Glutamatergic neuron (in vitro differentiated cells): ENCODE data around the gene HOMER2. TPM values are rescaled to one million over a fixed set of nuclear protein-coding genes. Genes with fewer than 3 reads are reported as not detected.

Experiments used
- DNase-seq: peaks from one replicate; pipeline ENCODE4 v3.0.0; 2022
- H3K27ac Mint-ChIP-seq: one replicate; pipeline ENCODE4 v1.8.0; 2020; ENCODE audit warnings: mild to moderate bottlenecking, mixed read lengths, inconsistent platforms; ENCODE audit not compliant: unreplicated experiment
- H3K27me3 Mint-ChIP-seq: one replicate; pipeline ENCODE4 v1.8.0; 2020; ENCODE audit warnings: mild to moderate bottlenecking, moderate library complexity, mixed read lengths, inconsistent platforms; ENCODE audit not compliant: unreplicated experiment
- H3K36me3 Mint-ChIP-seq: one replicate; pipeline ENCODE4 v1.8.0; 2020; ENCODE audit warnings: mild to moderate bottlenecking, mixed read lengths, inconsistent platforms; ENCODE audit not compliant: unreplicated experiment
- H3K4me1 Mint-ChIP-seq: one replicate; pipeline ENCODE4 v1.8.0; 2020; ENCODE audit warnings: mild to moderate bottlenecking, low read depth, mixed read lengths, inconsistent platforms; ENCODE audit not compliant: unreplicated experiment
- H3K4me3 Mint-ChIP-seq: one replicate; pipeline ENCODE4 v1.8.0; 2020; ENCODE audit warnings: mild to moderate bottlenecking, mixed read lengths, inconsistent platforms; ENCODE audit not compliant: unreplicated experiment
- H3K9me3 Mint-ChIP-seq: one replicate; pipeline ENCODE4 v1.8.0; 2020; ENCODE audit warnings: mild to moderate bottlenecking, moderate library complexity, mixed read lengths, inconsistent platforms; ENCODE audit not compliant: unreplicated experiment
- total RNA-seq: library from RNA; stranded (reverse); fragmentation: NEBNext Ultra II Directional; extraction: Animal tissue kit (Norgen Biotek cat#: 25700); gene quantifications from one replicate; pipeline ENCODE4 v1.2.1, GENCODE V29; 2021; ENCODE audit not compliant: unreplicated experiment
- TF ChIP-seq, protein P1 (sequence below): fragments of 200-600 bp; sonication (generic); IDR thresholded peaks from one replicate; pipeline ENCODE4 v1.5.0; 2021; ENCODE audit not compliant: partially characterized antibody, unreplicated experiment

HOMER2 gene
- total RNA-seq, 1 donor from 2014 or later, result 32.6 TPM

- no peak for DNase-seq
- H3K9me3 Mint-ChIP-seq, result no peaks in the 10 kb centered on the region
- H3K4me1 Mint-ChIP-seq, result no peaks in the 10 kb centered on the region
- H3K27ac Mint-ChIP-seq, result no peak overlapping the region
- H3K27me3 Mint-ChIP-seq, result no peaks in the 10 kb centered on the region
- peaks cover 9% of the 10 kb centered on the region for H3K36me3 Mint-ChIP-seq
- no peak overlapping the region for H3K4me3 Mint-ChIP-seq
- TF ChIP-seq, protein P1, sequence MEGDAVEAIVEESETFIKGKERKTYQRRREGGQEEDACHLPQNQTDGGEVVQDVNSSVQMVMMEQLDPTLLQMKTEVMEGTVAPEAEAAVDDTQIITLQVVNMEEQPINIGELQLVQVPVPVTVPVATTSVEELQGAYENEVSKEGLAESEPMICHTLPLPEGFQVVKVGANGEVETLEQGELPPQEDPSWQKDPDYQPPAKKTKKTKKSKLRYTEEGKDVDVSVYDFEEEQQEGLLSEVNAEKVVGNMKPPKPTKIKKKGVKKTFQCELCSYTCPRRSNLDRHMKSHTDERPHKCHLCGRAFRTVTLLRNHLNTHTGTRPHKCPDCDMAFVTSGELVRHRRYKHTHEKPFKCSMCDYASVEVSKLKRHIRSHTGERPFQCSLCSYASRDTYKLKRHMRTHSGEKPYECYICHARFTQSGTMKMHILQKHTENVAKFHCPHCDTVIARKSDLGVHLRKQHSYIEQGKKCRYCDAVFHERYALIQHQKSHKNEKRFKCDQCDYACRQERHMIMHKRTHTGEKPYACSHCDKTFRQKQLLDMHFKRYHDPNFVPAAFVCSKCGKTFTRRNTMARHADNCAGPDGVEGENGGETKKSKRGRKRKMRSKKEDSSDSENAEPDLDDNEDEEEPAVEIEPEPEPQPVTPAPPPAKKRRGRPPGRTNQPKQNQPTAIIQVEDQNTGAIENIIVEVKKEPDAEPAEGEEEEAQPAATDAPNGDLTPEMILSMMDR, result no peak
These were observed 87.6 kb downstream of the HOMER2 start for GRCh38 chr15:82864967-82865366.

- H3K4me3 Mint-ChIP-seq, result no peak overlapping the region
- no peak overlapping the region for H3K27ac Mint-ChIP-seq
- TF ChIP-seq, protein P1, result no peak
- H3K27me3 Mint-ChIP-seq, result no peaks in the 10 kb centered on the region
- H3K4me1 Mint-ChIP-seq, result no peaks in the 10 kb centered on the region
- no peak for DNase-seq
- H3K9me3 Mint-ChIP-seq, result no peaks in the 10 kb centered on the region
- peaks cover 9% of the 10 kb centered on the region for H3K36me3 Mint-ChIP-seq
These were observed 89.6 kb downstream of the HOMER2 start for GRCh38 chr15:82862886-82863285.

DNA sequence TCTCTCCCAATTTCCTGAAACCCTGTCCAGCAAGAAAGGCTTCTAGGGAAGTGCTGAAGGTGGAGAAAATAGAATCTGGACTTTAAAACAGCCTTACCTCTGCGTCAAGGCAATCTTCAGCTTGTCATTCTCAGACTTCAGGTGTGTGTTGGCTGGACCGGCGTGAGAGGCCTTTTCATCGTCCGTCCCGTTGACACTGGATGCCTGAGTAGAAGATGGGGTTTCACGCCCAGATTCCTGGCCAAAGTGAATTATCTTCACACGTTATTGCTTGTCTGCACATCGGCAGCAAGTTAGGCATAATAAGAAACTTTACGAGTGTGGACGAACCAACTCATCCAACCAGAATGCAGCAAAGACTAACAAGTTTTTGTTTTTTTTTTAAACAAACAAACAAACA lies 93.6 kb downstream of the HOMER2 start:
- Mint-ChIP-seq H3K4me3 (no peak overlapping the region), H3K27ac (no peak overlapping the region), H3K27me3 (peaks cover 2% of the 10 kb centered on the region), H3K36me3 (no peaks in the 10 kb centered on the region), H3K4me1 (no peaks in the 10 kb centered on the region), H3K9me3 (peaks cover 2% of the 10 kb centered on the region)
- DNase-seq, result no peak
- TF ChIP-seq, protein P1, result no peak

- no peak for DNase-seq
- H3K36me3 Mint-ChIP-seq, result no peaks in the 10 kb centered on the region
- no peak overlapping the region for H3K4me3 Mint-ChIP-seq
- H3K27ac Mint-ChIP-seq, result no peak overlapping the region
- H3K4me1 Mint-ChIP-seq, result no peaks in the 10 kb centered on the region
- H3K9me3 Mint-ChIP-seq, result peaks cover 2% of the 10 kb centered on the region
- H3K27me3 Mint-ChIP-seq, result peaks cover 2% of the 10 kb centered on the region
- TF ChIP-seq, protein P1, result no peak
These were observed 95.9 kb downstream of the HOMER2 start for GRCh38 chr15:82856397-82857170.

DNA sequence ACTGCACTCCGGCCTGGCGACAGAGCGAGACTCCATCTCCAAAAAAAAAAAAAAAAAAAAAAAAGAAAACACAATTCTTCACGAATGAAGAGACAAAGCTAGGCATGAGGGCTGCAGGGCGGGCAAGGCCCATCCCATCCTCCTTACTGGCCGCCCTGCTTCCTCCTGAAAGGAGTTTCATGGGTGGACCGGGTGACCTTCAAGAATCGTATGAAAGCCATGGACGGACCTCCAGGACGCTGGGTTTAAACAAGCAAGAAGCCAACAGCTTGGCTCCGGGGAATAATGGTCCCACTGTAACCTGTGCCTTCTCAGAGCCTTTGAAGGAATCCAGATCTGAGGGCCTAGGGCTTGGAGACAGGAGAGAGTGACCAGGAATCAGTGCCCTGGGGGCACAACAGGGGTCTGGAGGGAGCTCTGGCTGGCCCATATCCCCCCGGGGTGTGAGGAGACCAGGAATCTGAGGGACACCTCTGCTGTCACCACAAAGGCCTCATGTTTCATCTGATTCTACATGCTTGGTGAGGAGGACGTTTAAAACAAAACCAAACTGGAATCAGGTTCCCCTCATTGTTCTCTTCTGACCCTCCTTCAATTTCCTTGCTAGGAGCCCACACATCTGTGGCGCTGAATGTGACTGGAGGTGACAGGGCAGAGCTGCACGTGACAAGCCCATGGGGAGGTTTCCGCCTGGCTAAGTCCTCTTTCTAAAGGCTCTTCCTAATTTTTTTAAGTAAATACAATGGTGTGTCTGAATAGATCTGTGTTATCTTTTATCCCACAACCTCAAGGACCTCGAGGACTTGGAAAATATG lies 97.0 kb downstream of the HOMER2 start:
- TF ChIP-seq, protein P1, result no peak
- Mint-ChIP-seq H3K4me3 (no peak overlapping the region), H3K27ac (no peak overlapping the region), H3K36me3 (no peaks in the 10 kb centered on the region), H3K4me1 (peaks cover 10% of the 10 kb centered on the region), H3K9me3 (peaks cover 5% of the 10 kb centered on the region), H3K27me3 (peaks cover 4% of the 10 kb centered on the region)
- no peak for DNase-seq
